IMR-90 (cell line): Measurements from ENCODE around the gene RNF213. TPM values are rescaled to one million over a fixed set of nuclear protein-coding genes. Genes with fewer than 3 reads are reported as not detected.

Source experiments
- ATAC-seq: fragments of 200-7000 bp; cut with Tn5 transposase; 2 replicates; pipeline ENCODE4 v1.9.1; 2020; ENCODE audit warnings: low read depth, mild to moderate bottlenecking, moderate library complexity
- BruUV-seq: library from RNA; stranded (reverse); fragments of 400-500 nt; replicated peaks from 2 replicates; lab custom pipeline; 2021; lab: Mats Ljungman, UMichigan
- CTCF ChIA-PET: fragments of 300-600 bp; formaldehyde crosslinking; extraction: SDS; loops from one replicate; lab custom pipeline; 2021; ENCODE audit warnings: antibody characterized with exemption; lab: Yijun Ruan, JAX
- POLR2A ChIA-PET: fragments of 300-600 bp; sonication (Branson Sonifier 250); formaldehyde crosslinking; loops from one replicate; lab custom pipeline; 2022; ENCODE audit warnings: antibody characterized with exemption; ENCODE audit not compliant: unreplicated experiment; lab: Charles Lee
- DNase-seq: peaks from one replicate; pipeline ENCODE4 v3.0.0; 2013
- H2AFZ ChIP-seq: replicated peaks from 2 replicates; pipeline ENCODE3; 2013; ENCODE audit warnings: low read length, mild to moderate bottlenecking; ENCODE audit not compliant: poor library complexity
- H2AK5ac ChIP-seq: 2 replicates; pipeline ENCODE4 v1.6.1; 2013; ENCODE audit warnings: low read depth, low read length, inconsistent platforms
- H2AK9ac ChIP-seq: replicated peaks from 2 replicates; pipeline ENCODE3; 2013; ENCODE audit warnings: mild to moderate bottlenecking, low read depth, low read length, moderate library complexity; ENCODE audit not compliant: poor library complexity
- H2BK120ac ChIP-seq: 2 replicates; pipeline ENCODE4 v1.6.1; 2013; ENCODE audit warnings: low read depth, low read length, inconsistent platforms
- H2BK15ac ChIP-seq: 3 replicates; pipeline ENCODE4 v1.6.1; 2013; ENCODE audit warnings: low read depth, low read length, inconsistent platforms
- H2BK20ac ChIP-seq: 2 replicates; pipeline ENCODE4 v1.6.1; 2013; ENCODE audit warnings: low read depth, mild to moderate bottlenecking, inconsistent platforms, low read length, moderate library complexity
- H2BK5ac ChIP-seq: 2 replicates; pipeline ENCODE4 v1.6.1; 2013; ENCODE audit warnings: mild to moderate bottlenecking, low read depth, low read length, inconsistent platforms; ENCODE audit not compliant: poor library complexity, severe bottlenecking
- H3K14ac ChIP-seq: replicated peaks from 2 replicates; pipeline ENCODE4 v1.6.1; 2013; ENCODE audit warnings: low read depth, low read length, inconsistent platforms
- H3K18ac ChIP-seq: 2 replicates; pipeline ENCODE4 v1.6.1; 2013; ENCODE audit warnings: low read depth, low read length, control low read depth
- H3K23ac ChIP-seq: 2 replicates; pipeline ENCODE4 v1.6.1; 2013; ENCODE audit warnings: low read depth, low read length, inconsistent platforms
- H3K27ac ChIP-seq: 2 replicates; pipeline ENCODE4 v1.5.1; 2013; ENCODE audit warnings: mild to moderate bottlenecking, control low read depth, low read length; ENCODE audit not compliant: insufficient read depth
- H3K27me3 ChIP-seq: 2 replicates; pipeline ENCODE4 v1.6.1; 2013; ENCODE audit warnings: low read length; ENCODE audit not compliant: control insufficient read depth, insufficient read depth
- H3K36me3 ChIP-seq: 2 replicates; pipeline ENCODE4 v1.6.1; 2013; ENCODE audit warnings: low read length, mixed read lengths; ENCODE audit not compliant: control insufficient read depth, insufficient read depth
- H3K4ac ChIP-seq: 2 replicates; pipeline ENCODE4 v1.6.1; 2013; ENCODE audit warnings: low read depth, low read length, inconsistent platforms
- H3K4me1 ChIP-seq: 2 replicates; pipeline ENCODE4 v1.6.1; 2013; ENCODE audit warnings: low read length, mixed read lengths; ENCODE audit not compliant: control insufficient read depth, insufficient read depth
- H3K4me2 ChIP-seq: 2 replicates; pipeline ENCODE4 v1.6.1; 2013; ENCODE audit warnings: low read depth, mild to moderate bottlenecking, control low read depth, low read length, moderate library complexity
- H3K4me3 ChIP-seq: 2 replicates; pipeline ENCODE4 v1.5.1; 2013; ENCODE audit warnings: low read depth, mild to moderate bottlenecking, control low read depth, low read length, moderate library complexity; ENCODE audit not compliant: insufficient read depth
- H3K56ac ChIP-seq: 2 replicates; pipeline ENCODE4 v1.6.1; 2013; ENCODE audit warnings: low read length, inconsistent platforms; ENCODE audit not compliant: insufficient read depth; ENCODE audit errors: extremely low read depth
- H3K79me1 ChIP-seq, 2 experiments: 2 replicates each; pipeline ENCODE4 v1.6.1; 2013; ENCODE audit warnings: low read length in 2 of 2, inconsistent platforms in 1 of 2, low read depth in 1 of 2
- H3K9ac ChIP-seq: 2 replicates; pipeline ENCODE4 v1.6.1; 2013; ENCODE audit warnings: low read depth, low read length, control low read depth
- H3K9me1 ChIP-seq: 2 replicates; pipeline ENCODE4 v1.6.1; 2013; ENCODE audit warnings: low read length, inconsistent platforms; ENCODE audit not compliant: insufficient read depth
- H3K9me3 ChIP-seq: 2 replicates; pipeline ENCODE4 v1.6.1; 2013; ENCODE audit warnings: low read length; ENCODE audit not compliant: control insufficient read depth, insufficient read depth
- H4K20me1 ChIP-seq: 2 replicates; pipeline ENCODE4 v1.6.1; 2013; ENCODE audit warnings: low read length, inconsistent platforms; ENCODE audit not compliant: insufficient read depth
- H4K5ac ChIP-seq: 2 replicates; pipeline ENCODE4 v1.6.1; 2013; ENCODE audit warnings: mild to moderate bottlenecking, low read depth, low read length, control low read depth
- H4K8ac ChIP-seq, 2 experiments: 2 replicates each; pipeline ENCODE4 v1.6.1; 2013; ENCODE audit warnings: low read depth in 2 of 2, low read length in 2 of 2, control low read depth in 1 of 2, inconsistent platforms in 1 of 2
- H4K91ac ChIP-seq: 2 replicates; pipeline ENCODE4 v1.6.1; 2013; ENCODE audit warnings: low read depth, low read length, inconsistent platforms; ENCODE audit not compliant: insufficient read depth
- CEBPB ChIP-seq: IDR thresholded peaks from 2 replicates; pipeline ENCODE4 v1.6.1; 2012; ENCODE audit warnings: low read depth, low read length, improper control_type of control experiment
- MAFK ChIP-seq: IDR thresholded peaks from 2 replicates; pipeline ENCODE4 v1.6.1; 2012; ENCODE audit warnings: low read depth, low read length, improper control_type of control experiment
- POLR2A ChIP-seq: IDR thresholded peaks from 2 replicates; pipeline ENCODE4 v1.6.1; 2012; ENCODE audit warnings: mild to moderate bottlenecking, low read depth, low read length
- RCOR1 ChIP-seq: IDR thresholded peaks from 2 replicates; pipeline ENCODE4 v1.6.1; 2012; ENCODE audit warnings: mild to moderate bottlenecking, low read length, improper control_type of control experiment; ENCODE audit not compliant: insufficient replicate concordance
- WGBS, 2 experiments: methylation state at CpG; one replicate each; pipeline versions ENCODE4 v1.1.5 to v1.1.7; 2013; ENCODE audit warnings: missing lambda C conversion rate in 2 of 2; ENCODE audit not compliant: insufficient read length in 1 of 2; ENCODE audit errors: extremely low coverage in 2 of 2; 5-methylcytosine and 5-hydroxymethylcytosine counted together
- dilution Hi-C: fragments of 300-500 bp; cut with HindIII; formaldehyde crosslinking; loops from one replicate; pipeline ENCODE4 v1.14.3; 2018; ENCODE audit warnings: low sequenced_read_pairs; ENCODE audit not compliant: unreplicated experiment
- in situ Hi-C: fragments of 300-500 bp; cut with MboI; formaldehyde crosslinking; loops from 3 replicates; pipeline ENCODE4 v1.14.3; 2019; ENCODE audit warnings: low sequenced_read_pairs, inconsistent platforms, mixed read lengths
- intact Hi-C: fragments of 100-400 bp; cut with micrococcal nuclease; formaldehyde crosslinking; loops from 2 replicates; pipeline ENCODE4 v1.10.0; 2022
- polyA plus RNA-seq, 3 experiments: library from polyadenylated mRNA; depleted of rRNA; stranded (reverse); fragments of >200 nt; gene quantifications; 2 replicates each; pipeline ENCODE4 v1.2.3, GENCODE V29; 2012; ENCODE audit warnings: low replicate concordance in 1 of 3
- total RNA-seq: library from RNA; depleted of rRNA; stranded (reverse); fragments of >200 nt; gene quantifications from 2 replicates; pipeline ENCODE4 v1.2.3, GENCODE V29; 2012
- TF ChIP-seq, protein P1 (sequence below): conservative IDR thresholded peaks from 2 replicates; pipeline ENCODE4 v1.5.1; 2012; ENCODE audit warnings: mild to moderate bottlenecking, low read depth, low read length, improper control_type of control experiment

Gene RNF213
- total and polyA plus RNA-seq, 2 of the 4 experiments (the other 2 are of a cell fraction): 23.4 to 36.0 TPM

DNA sequence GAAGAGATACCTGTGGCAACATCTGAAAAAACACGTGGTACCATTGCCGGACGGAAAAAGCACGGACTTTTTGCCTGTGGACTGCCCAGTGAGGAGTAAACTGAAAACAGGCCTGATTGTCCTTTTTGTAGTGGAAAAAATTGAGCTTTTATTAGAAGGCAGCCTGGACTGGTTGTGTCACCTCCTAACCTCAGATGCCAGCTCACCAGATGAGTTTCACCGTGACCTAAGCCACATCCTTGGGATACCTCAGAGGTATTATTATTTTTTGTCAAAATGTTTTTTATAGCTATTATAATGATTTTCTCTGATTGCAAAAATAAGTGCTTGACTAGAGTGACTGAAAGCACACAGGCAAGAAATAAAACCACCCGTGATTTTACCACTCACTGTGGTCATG, 34.9 kb downstream of the RNF213 start:
- Histone ChIP-seq H2BK15ac (no peak overlapping the region), H2BK20ac (no peak overlapping the region), H3K14ac (no peak overlapping the region), H3K4me1 (no peaks in the 10 kb centered on the region), H2BK5ac (no peak overlapping the region), H4K8ac (no peak overlapping the region), H3K9me1 (no peaks in the 10 kb centered on the region), H3K56ac (no peak overlapping the region), H2BK120ac (no peak overlapping the region), H3K4me3 (no peak overlapping the region), H3K4ac (no peak overlapping the region), H2AK9ac (no peak overlapping the region), H3K18ac (no peak overlapping the region), H3K27ac (no peak overlapping the region), H3K36me3 (peaks cover 74% of the 10 kb centered on the region), H3K79me1 (peaks cover 8 to 11% of the 10 kb centered on the region in 2 experiments; a peak in 2 of 4 replicates), H4K20me1 (no peaks in the 10 kb centered on the region; the same call in 1 of the 2 replicates), H4K5ac (no peak overlapping the region), H3K9me3 (no peaks in the 10 kb centered on the region; the same call in 1 of the 2 replicates), H2AK5ac (no peak overlapping the region), H3K27me3 (no peaks in the 10 kb centered on the region), H3K9ac (no peak overlapping the region), H3K4me2 (no peak overlapping the region), H2AFZ (no peak overlapping the region), H4K91ac (no peak overlapping the region), H3K23ac (no peak overlapping the region)
- no TSS peak for BruUV-seq
- no peak for DNase-seq
- no peak for TF ChIP-seq POLR2A
- TF ChIP-seq MAFK: no peak
- TF ChIP-seq, protein P1, sequence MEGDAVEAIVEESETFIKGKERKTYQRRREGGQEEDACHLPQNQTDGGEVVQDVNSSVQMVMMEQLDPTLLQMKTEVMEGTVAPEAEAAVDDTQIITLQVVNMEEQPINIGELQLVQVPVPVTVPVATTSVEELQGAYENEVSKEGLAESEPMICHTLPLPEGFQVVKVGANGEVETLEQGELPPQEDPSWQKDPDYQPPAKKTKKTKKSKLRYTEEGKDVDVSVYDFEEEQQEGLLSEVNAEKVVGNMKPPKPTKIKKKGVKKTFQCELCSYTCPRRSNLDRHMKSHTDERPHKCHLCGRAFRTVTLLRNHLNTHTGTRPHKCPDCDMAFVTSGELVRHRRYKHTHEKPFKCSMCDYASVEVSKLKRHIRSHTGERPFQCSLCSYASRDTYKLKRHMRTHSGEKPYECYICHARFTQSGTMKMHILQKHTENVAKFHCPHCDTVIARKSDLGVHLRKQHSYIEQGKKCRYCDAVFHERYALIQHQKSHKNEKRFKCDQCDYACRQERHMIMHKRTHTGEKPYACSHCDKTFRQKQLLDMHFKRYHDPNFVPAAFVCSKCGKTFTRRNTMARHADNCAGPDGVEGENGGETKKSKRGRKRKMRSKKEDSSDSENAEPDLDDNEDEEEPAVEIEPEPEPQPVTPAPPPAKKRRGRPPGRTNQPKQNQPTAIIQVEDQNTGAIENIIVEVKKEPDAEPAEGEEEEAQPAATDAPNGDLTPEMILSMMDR: no peak
- no peak for TF ChIP-seq RCOR1
- TF ChIP-seq CEBPB: no peak
- no peak for ATAC-seq
- in situ Hi-C loops: no loop called here
- intact Hi-C loops: no loop called here
- POLR2A ChIA-PET: interaction anchor here (0.5 kb wide), 1 partner anchor 32 kb away, joined by 6 read pairs; no protein-coding TSS in a partner anchor
- dilution Hi-C loops: no loop called here
- 98% methylated on average over 5 of the region's 6 CpGs; no CpG with 5 or more reads in 1 of the 2 experiments for WGBS, 2 experiments
- CTCF ChIA-PET: interaction anchor here (0.7 kb wide), 1 partner anchor 25 kb away, joined by 3 read pairs; no protein-coding TSS in a partner anchor
